NB4 (cell line): Measurements from ENCODE around the gene FMNL1.

Experiments
- DNase-seq: peaks from one replicate; pipeline ENCODE4 v3.0.0; 2010; ENCODE audit warnings: low read depth
- H3K4me3 ChIP-seq: one replicate; pipeline ENCODE4 v1.5.1; 2011; ENCODE audit warnings: mild to moderate bottlenecking, low read depth, low read length, moderate library complexity
- MYC ChIP-seq: IDR thresholded peaks from 2 replicates; pipeline ENCODE4 v1.6.1; 2011; ENCODE audit warnings: low read depth, low read length
- POLR2A ChIP-seq: IDR thresholded peaks from 2 replicates; pipeline ENCODE4 v1.6.1; 2011; ENCODE audit warnings: mild to moderate bottlenecking; ENCODE audit not compliant: insufficient read length; ENCODE audit errors: extremely low read depth
- TF ChIP-seq, protein P1 (sequence below): IDR thresholded peaks from 2 replicates; pipeline ENCODE4 v1.6.1; 2011; ENCODE audit warnings: low read depth, low read length
- TF ChIP-seq, protein P2 (sequence below): IDR thresholded peaks from one replicate; pipeline ENCODE4 v1.5.1; 2012; ENCODE audit warnings: low read depth, low read length

Gene FMNL1, protein sequence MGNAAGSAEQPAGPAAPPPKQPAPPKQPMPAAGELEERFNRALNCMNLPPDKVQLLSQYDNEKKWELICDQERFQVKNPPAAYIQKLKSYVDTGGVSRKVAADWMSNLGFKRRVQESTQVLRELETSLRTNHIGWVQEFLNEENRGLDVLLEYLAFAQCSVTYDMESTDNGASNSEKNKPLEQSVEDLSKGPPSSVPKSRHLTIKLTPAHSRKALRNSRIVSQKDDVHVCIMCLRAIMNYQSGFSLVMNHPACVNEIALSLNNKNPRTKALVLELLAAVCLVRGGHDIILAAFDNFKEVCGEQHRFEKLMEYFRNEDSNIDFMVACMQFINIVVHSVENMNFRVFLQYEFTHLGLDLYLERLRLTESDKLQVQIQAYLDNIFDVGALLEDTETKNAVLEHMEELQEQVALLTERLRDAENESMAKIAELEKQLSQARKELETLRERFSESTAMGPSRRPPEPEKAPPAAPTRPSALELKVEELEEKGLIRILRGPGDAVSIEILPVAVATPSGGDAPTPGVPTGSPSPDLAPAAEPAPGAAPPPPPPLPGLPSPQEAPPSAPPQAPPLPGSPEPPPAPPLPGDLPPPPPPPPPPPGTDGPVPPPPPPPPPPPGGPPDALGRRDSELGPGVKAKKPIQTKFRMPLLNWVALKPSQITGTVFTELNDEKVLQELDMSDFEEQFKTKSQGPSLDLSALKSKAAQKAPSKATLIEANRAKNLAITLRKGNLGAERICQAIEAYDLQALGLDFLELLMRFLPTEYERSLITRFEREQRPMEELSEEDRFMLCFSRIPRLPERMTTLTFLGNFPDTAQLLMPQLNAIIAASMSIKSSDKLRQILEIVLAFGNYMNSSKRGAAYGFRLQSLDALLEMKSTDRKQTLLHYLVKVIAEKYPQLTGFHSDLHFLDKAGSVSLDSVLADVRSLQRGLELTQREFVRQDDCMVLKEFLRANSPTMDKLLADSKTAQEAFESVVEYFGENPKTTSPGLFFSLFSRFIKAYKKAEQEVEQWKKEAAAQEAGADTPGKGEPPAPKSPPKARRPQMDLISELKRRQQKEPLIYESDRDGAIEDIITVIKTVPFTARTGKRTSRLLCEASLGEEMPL

DNA sequence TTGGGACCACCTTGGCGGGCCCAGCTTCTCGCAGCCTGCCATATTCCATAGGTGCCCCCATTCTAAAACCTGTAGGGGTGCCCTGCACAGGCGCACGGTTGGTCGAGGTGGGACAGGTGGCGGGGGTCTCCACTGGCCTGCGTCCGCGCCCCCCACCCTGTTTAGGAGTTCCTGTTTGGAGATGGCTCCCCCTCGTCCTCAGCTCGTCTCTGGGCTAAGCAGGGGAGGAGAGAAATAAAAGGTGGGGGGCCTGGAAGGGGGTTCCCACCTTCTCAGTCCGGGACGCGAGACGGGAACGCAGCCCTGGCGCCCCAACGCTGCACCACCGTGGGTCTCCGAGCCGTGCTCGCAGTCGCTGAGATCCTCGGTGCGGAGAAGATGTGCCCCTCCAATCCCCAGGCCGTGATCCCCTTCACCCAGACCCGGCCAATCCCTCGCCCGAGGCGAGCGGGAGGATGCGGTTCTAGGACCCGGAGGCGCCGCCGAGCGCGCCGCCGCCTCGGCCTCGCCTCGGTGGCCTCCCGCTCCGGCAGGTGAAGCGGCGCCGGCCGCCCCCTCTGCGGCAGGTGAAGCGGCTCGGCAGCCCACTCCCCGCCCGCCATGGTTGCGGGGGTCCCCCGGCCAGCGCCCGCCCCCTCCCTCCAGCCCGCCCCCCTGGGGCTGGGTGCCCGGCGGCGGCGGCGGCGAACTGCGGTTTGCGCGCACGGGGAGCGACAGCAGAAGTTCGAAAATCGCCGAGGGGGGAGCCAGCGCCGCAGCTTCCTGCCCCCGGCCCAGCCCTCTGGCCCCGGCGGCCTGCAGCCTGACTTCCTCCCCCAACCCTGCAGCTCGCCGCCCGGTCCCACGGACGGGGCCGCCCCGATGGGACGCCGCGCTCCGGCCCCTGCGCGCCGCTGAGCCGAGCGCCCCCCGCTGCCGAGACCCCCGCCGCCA is at the start of gene FMNL1:
Gene FMNL1 (plus strand): TSS at position 805 of the 933 bp plus-strand sequence. CDS start 240 bp downstream, outside the sequence.
- DNase-seq = peak; percentile 87
- TF ChIP-seq, protein P1, sequence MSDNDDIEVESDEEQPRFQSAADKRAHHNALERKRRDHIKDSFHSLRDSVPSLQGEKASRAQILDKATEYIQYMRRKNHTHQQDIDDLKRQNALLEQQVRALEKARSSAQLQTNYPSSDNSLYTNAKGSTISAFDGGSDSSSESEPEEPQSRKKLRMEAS = peak; percentile 43; the same call in 1 of the 2 replicates
- TF ChIP-seq MYC (peak; percentile 28; the same call in 1 of the 2 replicates), POLR2A (peak; percentile 20)
- TF ChIP-seq, protein P2, sequence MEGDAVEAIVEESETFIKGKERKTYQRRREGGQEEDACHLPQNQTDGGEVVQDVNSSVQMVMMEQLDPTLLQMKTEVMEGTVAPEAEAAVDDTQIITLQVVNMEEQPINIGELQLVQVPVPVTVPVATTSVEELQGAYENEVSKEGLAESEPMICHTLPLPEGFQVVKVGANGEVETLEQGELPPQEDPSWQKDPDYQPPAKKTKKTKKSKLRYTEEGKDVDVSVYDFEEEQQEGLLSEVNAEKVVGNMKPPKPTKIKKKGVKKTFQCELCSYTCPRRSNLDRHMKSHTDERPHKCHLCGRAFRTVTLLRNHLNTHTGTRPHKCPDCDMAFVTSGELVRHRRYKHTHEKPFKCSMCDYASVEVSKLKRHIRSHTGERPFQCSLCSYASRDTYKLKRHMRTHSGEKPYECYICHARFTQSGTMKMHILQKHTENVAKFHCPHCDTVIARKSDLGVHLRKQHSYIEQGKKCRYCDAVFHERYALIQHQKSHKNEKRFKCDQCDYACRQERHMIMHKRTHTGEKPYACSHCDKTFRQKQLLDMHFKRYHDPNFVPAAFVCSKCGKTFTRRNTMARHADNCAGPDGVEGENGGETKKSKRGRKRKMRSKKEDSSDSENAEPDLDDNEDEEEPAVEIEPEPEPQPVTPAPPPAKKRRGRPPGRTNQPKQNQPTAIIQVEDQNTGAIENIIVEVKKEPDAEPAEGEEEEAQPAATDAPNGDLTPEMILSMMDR = no peak
- H3K4me3 ChIP-seq = peak within 1 kb of the TSS; percentile 75

DNA sequence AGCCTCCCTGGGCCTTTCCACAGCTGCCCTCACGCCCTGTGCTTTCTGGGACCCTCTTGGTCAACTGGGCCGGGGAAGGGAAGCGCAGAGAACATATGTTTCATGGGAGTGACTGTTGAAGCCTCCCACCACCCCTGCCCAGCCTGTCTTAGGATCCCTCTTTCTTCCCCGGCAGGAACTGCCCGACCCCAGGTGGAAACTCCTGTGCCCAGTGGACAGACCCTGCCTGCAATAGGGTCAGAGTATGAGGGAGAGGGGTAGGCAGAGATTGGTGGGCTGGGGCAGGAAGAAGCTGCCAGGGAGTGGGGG is 49.5 kb upstream of the FMNL1 start:
- H3K4me3 ChIP-seq = no peak overlapping the region
- TF ChIP-seq, protein P2 = no peak
- TF ChIP-seq MYC (no peak), POLR2A (no peak)
- TF ChIP-seq, protein P1 = no peak
- DNase-seq = no peak

DNA sequence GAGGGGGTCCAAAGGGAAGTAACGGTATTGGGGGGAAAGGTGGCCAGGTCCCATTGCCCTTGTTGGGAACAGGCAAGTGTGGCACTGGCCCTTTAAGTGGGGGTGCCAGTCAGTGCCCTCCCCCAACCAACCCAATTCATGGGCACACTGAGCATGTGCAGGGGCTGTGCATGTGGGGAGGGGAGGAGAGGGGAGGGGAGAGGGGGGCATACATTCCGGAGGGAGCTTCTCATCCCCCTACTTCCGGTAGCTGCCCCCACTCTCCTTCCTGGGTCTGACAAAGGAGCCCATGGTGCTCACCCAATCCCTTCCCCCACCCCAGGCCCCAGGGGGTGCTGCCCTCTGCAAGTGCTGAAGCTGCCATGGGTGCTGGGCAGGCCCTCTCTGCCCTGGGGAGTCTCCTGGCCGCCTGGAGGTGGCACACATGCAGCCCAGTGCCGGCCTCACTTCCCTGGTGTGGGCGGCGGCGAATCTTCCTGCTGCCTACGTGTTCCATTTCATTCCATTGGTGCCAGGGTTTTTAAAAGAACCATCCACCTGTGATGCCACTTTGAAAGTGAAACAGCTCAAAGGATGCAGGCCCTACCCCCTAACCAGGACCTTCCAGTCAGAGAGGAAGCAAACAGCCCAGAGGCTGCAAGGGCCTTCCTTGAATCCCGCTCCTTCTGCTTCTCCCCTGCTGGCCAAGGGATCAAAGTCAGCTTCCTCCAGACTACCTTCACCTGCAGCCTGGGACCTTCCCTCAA is 49.0 kb upstream of the FMNL1 start:
- no peak overlapping the region for H3K4me3 ChIP-seq
- TF ChIP-seq, protein P1 = 0 out of 2 replicates have a peak, but pooled peaks have one; percentile 46
- TF ChIP-seq, protein P2 = no peak
- TF ChIP-seq POLR2A (peak; percentile 14), MYC (no peak; the same call in 1 of the 2 replicates)
- peak; percentile 91 for DNase-seq

DNA sequence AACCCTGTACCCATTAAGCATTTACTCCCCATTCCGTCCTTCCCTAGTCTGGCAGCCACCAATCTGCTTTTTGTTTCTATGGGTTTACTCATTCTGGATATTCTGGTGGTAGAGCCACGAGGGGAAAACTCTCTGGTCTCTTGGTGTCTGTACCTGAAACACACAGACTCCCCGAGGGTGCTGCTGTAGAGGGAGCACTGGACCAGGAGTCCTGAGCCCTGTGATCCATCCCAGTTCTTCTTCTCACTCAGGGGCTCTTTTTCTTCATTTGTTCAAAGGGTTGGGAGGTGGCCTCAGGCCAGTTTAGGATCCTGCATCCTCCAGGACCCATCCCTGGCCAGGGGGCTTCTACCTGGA is 45.9 kb upstream of the FMNL1 start:
- no peak overlapping the region for H3K4me3 ChIP-seq
- TF ChIP-seq MYC (no peak), POLR2A (no peak)
- TF ChIP-seq, protein P2 = no peak
- TF ChIP-seq, protein P1 = no peak
- DNase-seq = no peak
